Neutrophil (primary cell): ENCODE results near the gene IRX3.

ENCODE experiments used
- H3K27ac ChIP-seq: fragments of 200-600 bp; sonication (generic); 2 replicates; pipeline ENCODE4 v1.5.1; 2016; ENCODE audit warnings: mild to moderate bottlenecking, moderate library complexity
- H3K27me3 ChIP-seq: fragments of 200-600 bp; sonication (generic); 2 replicates; pipeline ENCODE4 v1.6.0; 2016; ENCODE audit warnings: mild to moderate bottlenecking
- H3K36me3 ChIP-seq: fragments of 200-600 bp; sonication (generic); 2 replicates; pipeline ENCODE4 v1.5.1; 2017
- H3K4me1 ChIP-seq, 2 experiments: fragments of 200-600 bp in 1 of 2; sonication (generic) in 1 of 2; 1 replicate in 1 of 2; 2 replicates in 1 of 2; pipeline versions ENCODE4 v1.5.1 to v1.6.1; 2013 to 2016; ENCODE audit warnings: low read depth in 1 of 2, low read length in 1 of 2, mild to moderate bottlenecking in 1 of 2, moderate library complexity in 1 of 2; ENCODE audit not compliant: control insufficient read depth in 1 of 2, insufficient read depth in 1 of 2
- H3K4me3 ChIP-seq, 2 experiments: fragments of 200-600 bp in 1 of 2; sonication (generic) in 1 of 2; 1 replicate in 1 of 2; 2 replicates in 1 of 2; pipeline ENCODE4 v1.5.1; 2013 to 2016; ENCODE audit warnings: low read depth in 1 of 2, low read length in 1 of 2, mild to moderate bottlenecking in 1 of 2, moderate library complexity in 1 of 2
- H3K9me3 ChIP-seq: fragments of 200-600 bp; sonication (generic); 2 replicates; pipeline ENCODE4 v1.5.1; 2016
- CTCF ChIP-seq: fragments of 200-600 bp; sonication (generic); IDR thresholded peaks from 2 replicates; pipeline ENCODE4 v1.5.1; 2016; ENCODE audit warnings: antibody characterized with exemption

Gene IRX3

GRCh38 chr16:54284319-54284930, 2.2 kb downstream of the IRX3 start:
- H3K27ac ChIP-seq, result no peak overlapping the region
- H3K4me3 ChIP-seq, result peak overlapping the region in 1 of 2 experiments; percentile 7
- no peaks in the 10 kb centered on the region for H3K9me3 ChIP-seq
- no peaks in the 10 kb centered on the region for H3K36me3 ChIP-seq
- no peak for TF ChIP-seq CTCF
- peaks cover 100% of the 10 kb centered on the region for H3K27me3 ChIP-seq
- peaks cover 13 to 30% of the 10 kb centered on the region in 2 experiments for H3K4me1 ChIP-seq

- peaks cover 13 to 30% of the 10 kb centered on the region in 2 experiments for H3K4me1 ChIP-seq
- no peaks in the 10 kb centered on the region for H3K36me3 ChIP-seq
- H3K27me3 ChIP-seq, result peaks cover 100% of the 10 kb centered on the region
- peak overlapping the region in 1 of 2 experiments; percentile 7 for H3K4me3 ChIP-seq
- no peak for TF ChIP-seq CTCF
- H3K27ac ChIP-seq, result no peak overlapping the region
- no peaks in the 10 kb centered on the region for H3K9me3 ChIP-seq
Observed at GRCh38 chr16:54283725-54284318, 2.8 kb downstream of the IRX3 start.

GRCh38 chr16:54282928-54283724, 3.5 kb downstream of the IRX3 start:
- Histone ChIP-seq H3K9me3 (no peaks in the 10 kb centered on the region), H3K4me1 (peaks cover 13 to 30% of the 10 kb centered on the region in 2 experiments), H3K27me3 (peaks cover 100% of the 10 kb centered on the region), H3K4me3 (no peak overlapping the region), H3K27ac (no peak overlapping the region), H3K36me3 (no peaks in the 10 kb centered on the region)
- no peak for TF ChIP-seq CTCF

GRCh38 chr16:54282202-54282927, 4.2 kb downstream of the IRX3 start:
- Histone ChIP-seq H3K9me3 (no peaks in the 10 kb centered on the region), H3K27ac (no peak overlapping the region), H3K4me3 (no peak overlapping the region), H3K36me3 (no peaks in the 10 kb centered on the region), H3K27me3 (peaks cover 98% of the 10 kb centered on the region), H3K4me1 (peaks cover 13 to 30% of the 10 kb centered on the region in 2 experiments)
- TF ChIP-seq CTCF, result no peak

- no peak overlapping the region for H3K4me3 ChIP-seq
- peaks cover 91% of the 10 kb centered on the region for H3K27me3 ChIP-seq
Observed at GRCh38 chr16:54281535-54282201, 4.9 kb downstream of the IRX3 start.

More at GRCh38 chr16:54281535-54282201, 4.9 kb downstream of the IRX3 start:
- Histone ChIP-seq H3K4me1 (peaks cover 13 to 30% of the 10 kb centered on the region in 2 experiments), H3K27ac (no peak overlapping the region), H3K36me3 (no peaks in the 10 kb centered on the region), H3K9me3 (no peaks in the 10 kb centered on the region)
- no peak for TF ChIP-seq CTCF
